IPS-18a (cell line): ENCODE measurements around the gene AIF1.

Source experiments
- H3K27ac ChIP-seq: one replicate; pipeline ENCODE4 v1.5.1; 2013; ENCODE audit warnings: low read length
- H3K27me3 ChIP-seq: one replicate; pipeline ENCODE4 v1.6.1; 2013; ENCODE audit warnings: mild to moderate bottlenecking, low read length; ENCODE audit not compliant: control insufficient read depth, insufficient read depth
- H3K36me3 ChIP-seq: one replicate; pipeline ENCODE4 v1.6.1; 2013; ENCODE audit warnings: low read depth, low read length; ENCODE audit not compliant: control insufficient read depth
- H3K4me1 ChIP-seq: one replicate; pipeline ENCODE4 v1.6.1; 2013; ENCODE audit warnings: low read depth, low read length; ENCODE audit not compliant: control insufficient read depth
- H3K4me3 ChIP-seq: one replicate; pipeline ENCODE4 v1.5.1; 2013; ENCODE audit warnings: low read length
- H3K9ac ChIP-seq: one replicate; pipeline ENCODE4 v1.6.1; 2013; ENCODE audit warnings: mild to moderate bottlenecking, low read length, moderate library complexity
- H3K9me3 ChIP-seq: one replicate; pipeline ENCODE4 v1.6.1; 2013; ENCODE audit warnings: low read depth, low read length; ENCODE audit not compliant: control insufficient read depth

Gene AIF1

DNA sequence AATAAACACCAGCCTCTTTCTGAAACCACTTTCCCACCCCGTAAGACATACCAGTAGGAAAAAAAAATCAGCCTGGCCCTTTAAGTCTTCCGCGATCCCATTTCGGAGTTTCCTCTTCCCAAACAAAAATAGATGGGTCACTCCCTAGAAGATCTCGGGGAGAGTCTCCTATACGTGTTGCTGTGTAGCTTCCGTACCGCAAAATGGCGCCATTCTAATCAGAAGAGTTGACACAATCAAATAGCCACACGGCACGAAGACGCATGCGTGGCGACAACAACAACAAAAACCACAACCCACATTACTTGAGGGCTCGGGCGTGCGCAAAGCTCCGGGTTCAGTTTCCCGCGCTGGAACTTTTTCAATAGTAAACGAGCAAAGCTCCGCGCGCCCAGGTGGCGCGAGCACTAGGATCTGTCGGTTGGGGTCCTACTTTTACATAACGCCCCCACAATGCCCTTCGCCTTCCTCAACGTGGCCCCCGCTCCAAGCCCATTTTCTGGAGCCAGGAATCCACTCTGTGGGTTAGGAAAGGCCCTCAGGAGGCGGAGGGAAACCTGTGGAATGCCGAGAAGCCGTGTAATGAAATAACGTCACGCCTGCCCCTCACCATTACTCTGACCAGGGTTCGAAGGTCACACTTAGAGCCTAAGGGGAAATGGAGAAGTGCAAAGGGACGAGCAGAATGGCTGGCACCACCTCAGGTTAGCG lies 49.9 kb downstream of the AIF1 start, which contains the start of gene GPANK1:
GPANK1 (minus strand) TSS at position 208 of the 711 bp plus-strand sequence. CDS start 519 bp downstream, outside the sequence.
- H3K4me3 ChIP-seq = peak within 1 kb of the TSS; percentile 84
- H3K9me3 ChIP-seq = no peaks in the 10 kb centered on the region
- peaks cover 43% of the 10 kb centered on the region for H3K36me3 ChIP-seq
- H3K9ac ChIP-seq = peak within 1 kb of the TSS; percentile 92
- no peaks in the 10 kb centered on the region for H3K27me3 ChIP-seq
- H3K27ac ChIP-seq = peak within 1 kb of the TSS; percentile 87
- H3K4me1 ChIP-seq = peaks cover 6% of the 10 kb centered on the region

DNA sequence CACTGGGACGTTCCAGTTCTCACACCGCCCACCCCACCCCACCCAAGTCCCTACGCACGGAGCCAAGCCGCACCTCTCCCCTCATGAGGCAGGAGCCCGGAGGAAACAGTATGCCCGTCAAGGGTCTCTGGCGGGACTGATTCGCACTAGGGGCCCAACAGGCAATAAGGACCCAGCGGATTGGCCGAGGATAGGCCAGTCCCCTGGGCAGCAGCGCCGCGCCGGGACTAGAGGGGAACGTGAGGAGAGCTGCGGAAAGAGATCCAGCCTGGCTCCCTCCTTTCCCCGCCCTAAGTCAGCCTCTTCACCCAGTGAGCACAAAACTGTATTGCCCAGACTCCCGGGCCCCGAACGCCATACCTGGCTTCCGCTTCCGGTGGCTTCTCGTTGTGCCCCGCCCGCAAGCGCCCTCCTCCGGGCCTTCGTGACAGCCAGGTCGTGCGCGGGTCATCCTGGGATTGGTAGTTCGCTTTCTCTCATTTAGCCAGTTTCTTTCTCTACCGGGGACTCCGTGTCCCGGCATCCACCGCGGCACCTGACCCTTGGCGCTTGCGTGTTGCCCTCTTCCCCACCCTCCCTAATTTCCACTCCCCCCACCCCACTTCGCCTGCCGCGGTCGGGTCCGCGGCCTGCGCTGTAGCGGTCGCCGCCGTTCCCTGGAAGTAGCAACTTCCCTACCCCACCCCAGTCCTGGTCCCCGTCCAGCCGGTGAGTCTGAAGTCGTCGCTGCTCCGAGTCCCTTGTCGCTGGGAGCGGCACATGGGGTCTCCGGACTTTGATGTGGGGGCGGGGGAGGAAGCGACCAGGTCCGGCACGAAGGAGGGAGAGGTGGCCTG lies 50.7 kb downstream of the AIF1 start, which contains the start of gene CSNK2B:
CSNK2B (plus strand) TSS at position 580 of the 836 bp plus-strand sequence. CDS start 752 bp downstream, outside the sequence.
- Histone ChIP-seq H3K27ac (peak within 1 kb of the TSS; percentile 87), H3K4me1 (peaks cover 6% of the 10 kb centered on the region), H3K9me3 (no peaks in the 10 kb centered on the region), H3K4me3 (peak within 1 kb of the TSS; percentile 84), H3K36me3 (peaks cover 51% of the 10 kb centered on the region), H3K9ac (peak within 1 kb of the TSS; percentile 92), H3K27me3 (no peaks in the 10 kb centered on the region)

DNA sequence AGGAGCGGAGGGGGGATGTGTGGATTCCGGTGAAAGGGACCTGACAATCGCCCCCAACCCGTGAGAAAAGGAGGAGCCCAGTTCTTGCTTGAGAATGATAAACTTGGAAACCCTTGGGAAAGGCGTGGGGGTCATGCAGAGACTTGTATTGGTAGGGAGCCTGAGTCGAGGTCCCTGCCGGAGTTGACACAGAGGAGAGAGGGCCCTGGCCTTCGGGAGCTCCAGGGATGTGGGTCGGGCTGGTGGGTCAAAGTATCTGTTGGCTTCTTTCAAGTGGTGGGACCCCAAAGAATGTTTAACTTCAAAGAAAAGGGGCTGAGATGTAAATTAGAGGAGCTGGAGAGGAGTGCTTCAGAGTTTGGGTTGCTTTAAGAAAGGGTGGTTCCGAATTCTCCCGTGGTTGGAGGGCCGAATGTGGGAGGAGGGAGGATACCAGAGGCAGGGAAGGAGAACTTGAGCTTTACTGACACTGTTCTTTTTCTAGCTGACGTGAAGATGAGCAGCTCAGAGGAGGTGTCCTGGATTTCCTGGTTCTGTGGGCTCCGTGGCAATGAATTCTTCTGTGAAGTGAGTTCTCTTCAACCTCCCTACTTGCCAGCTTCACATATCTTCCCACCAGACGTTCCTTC lies 51.4 kb downstream of the AIF1 start:
- H3K9ac ChIP-seq = peak overlapping the region; percentile 74
- H3K27ac ChIP-seq = peak overlapping the region; percentile 22
- H3K4me3 ChIP-seq = peak overlapping the region; percentile 84
- H3K9me3 ChIP-seq = no peaks in the 10 kb centered on the region
- H3K36me3 ChIP-seq = peaks cover 58% of the 10 kb centered on the region
- H3K27me3 ChIP-seq = no peaks in the 10 kb centered on the region
- H3K4me1 ChIP-seq = peaks cover 3% of the 10 kb centered on the region
